ENCODE measurements around the gene SLC37A1.

Gene SLC37A1

DNA sequence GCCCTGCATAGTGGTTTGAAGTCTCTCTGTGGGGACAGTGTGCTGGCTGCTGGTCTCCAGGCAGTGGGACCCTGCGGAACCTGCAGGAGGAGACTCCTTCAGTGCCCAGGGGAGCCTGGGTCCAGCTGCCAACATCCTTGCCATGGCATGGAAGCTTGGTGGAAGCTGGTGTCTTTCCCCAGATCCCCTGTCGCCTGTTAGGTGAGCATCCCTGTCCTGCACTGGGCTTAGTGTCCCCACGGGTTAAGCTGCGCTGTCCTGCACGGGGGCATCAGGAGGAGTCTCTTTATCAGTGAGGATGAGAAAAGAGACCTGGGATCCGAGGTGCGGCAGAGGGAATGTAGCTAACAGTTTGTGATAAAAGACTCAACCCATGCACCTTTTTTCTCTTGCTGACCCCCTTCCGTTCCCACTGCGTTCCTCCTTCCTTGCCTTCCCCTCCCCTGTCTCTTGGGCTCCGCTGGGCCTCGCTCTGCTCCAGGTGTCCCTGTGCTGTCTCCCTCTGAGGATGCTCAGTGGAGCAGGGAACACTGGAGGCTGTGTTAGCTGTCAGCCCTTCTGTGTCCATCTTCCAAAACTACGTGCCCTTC lies 59.3 kb downstream of the SLC37A1 start:
- no peak for DNase-seq (ENCODE audit: extremely low read depth in 1 of 2, low read depth in 1 of 2)

DNA sequence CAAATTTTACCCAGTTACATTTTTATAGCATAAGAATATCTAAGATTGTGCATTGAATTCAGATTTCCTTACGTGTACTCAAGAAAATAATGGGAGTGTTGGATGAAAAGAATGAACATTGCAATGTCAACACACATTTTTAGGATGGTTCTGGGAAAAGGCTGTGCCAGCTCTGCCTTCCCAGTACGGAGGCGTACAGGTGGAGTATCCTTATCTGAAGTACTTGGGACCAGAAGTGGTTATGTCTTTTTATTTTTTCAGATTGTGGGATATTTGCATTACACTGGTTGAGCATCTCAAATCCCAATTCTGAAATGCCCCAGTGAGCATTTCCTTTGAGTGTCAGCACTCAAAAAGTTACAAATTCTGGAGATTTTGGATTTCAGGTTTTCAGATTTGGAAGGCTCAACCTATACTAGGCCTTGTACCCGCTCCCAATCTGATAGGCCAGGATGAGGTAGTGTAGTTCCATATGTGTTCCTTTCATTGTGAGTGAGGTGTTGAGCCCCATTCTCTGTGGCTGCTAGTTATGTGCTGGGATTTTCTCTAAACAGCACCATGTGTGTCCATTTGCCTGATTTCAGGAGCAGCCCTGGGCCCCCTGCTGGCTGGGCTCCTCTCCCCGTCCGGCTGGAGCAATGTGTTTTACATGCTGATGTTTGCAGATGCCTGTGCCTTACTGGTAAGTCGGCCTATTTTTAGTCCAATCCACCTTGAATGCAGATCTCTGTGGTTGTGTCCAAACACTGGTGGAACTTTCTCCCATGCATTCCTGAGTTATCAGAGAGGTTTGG lies 60.8 kb downstream of the SLC37A1 start:
- DNase-seq (ENCODE audit: extremely low read depth in 1 of 2, low read depth in 1 of 2): no peak

DNA sequence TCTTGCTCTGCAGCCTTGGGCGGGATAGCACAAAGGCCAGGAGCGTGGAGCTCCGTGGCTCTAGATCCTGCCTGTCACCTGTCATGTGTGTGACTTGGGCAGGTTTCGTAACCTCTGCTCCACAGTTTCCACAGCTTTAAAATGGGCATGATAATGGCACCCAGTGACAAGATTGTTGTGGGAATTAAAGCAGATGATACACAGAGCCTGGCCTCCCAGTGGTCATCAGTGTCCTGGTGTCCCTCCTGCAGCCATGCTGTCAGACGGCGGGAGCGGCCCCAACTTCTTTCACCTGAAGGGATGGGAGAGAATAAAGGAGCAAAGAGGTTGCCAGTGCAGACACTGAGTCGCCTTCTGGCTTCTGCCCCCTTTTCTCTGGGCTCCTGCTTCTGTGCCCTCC lies 61.5 kb downstream of the SLC37A1 start:
- no peak for DNase-seq (ENCODE audit: extremely low read depth in 1 of 2, low read depth in 1 of 2)

DNA sequence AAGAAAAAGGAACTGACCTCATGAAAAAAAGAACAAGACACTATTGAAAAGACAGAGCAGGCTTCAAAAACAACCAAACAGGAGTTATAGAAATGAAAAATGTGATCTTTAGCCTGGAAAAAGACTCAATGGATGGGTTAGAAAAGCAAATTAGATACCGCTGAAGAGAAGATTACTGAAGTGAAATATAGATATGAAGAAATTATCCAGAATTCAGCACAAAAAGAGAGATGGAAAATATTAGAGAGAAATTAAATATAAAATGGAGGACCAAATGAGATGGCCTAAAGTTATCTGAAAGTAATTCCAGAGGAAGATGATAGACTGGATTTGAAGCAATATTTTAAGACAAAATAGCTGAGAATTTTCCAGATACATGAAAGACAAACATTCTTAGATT lies 63.0 kb downstream of the SLC37A1 start:
- no peak for DNase-seq (ENCODE audit: extremely low read depth in 1 of 2, low read depth in 1 of 2)

DNA sequence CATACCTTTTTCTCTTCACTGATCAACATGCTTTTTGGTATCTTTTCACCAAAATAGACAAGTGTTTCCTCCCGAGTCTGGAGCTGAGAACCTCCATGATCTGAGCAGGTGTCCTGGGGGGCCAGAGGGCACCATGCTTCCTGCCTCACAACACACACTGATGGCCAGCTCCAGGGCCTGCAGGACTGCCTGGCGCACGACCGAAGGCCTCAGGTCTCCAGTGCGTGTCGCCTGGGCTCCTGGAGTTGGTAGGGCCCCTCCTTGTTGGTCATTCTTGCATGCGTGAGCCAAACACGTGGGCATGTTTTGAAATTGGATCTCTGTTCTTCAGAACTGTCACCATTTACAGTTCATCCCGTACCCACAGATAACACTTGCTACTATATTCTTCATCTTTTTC lies 64.4 kb downstream of the SLC37A1 start:
- no peak for DNase-seq (ENCODE audit: extremely low read depth in 1 of 2, low read depth in 1 of 2)

DNA sequence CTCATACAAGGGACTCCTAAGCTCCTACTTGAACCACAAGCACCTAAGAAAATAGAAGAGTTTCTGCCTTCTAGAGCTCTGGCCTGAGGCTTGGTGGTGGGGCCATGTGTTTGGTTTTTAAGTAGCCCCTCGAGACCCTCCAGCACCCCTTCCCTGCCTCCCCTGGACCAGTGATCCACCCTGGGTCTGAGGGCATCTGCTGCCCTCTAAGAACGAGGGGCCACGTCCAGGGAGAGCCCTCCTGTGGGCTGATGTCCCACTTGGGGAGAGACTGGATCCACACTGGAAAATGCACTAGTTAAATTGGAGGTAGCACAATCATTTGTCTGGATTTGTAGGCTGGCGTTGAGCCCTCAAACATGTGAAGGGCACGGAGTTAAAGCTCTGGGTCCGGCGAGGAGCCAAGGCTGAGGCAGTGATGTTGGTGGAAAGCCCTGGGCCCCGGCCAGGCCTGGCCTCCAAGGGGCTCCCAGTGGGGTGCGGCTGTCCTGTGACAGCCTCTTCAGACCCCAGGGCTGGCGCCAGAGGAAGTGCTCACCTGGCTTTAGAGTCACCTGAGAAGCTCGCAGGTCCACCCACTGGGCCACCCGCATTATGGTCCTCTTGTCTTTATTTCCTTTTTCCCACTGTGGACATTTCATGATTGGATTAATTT lies 65.2 kb downstream of the SLC37A1 start:
- no peak for DNase-seq (ENCODE audit: extremely low read depth in 1 of 2, low read depth in 1 of 2)

DNA sequence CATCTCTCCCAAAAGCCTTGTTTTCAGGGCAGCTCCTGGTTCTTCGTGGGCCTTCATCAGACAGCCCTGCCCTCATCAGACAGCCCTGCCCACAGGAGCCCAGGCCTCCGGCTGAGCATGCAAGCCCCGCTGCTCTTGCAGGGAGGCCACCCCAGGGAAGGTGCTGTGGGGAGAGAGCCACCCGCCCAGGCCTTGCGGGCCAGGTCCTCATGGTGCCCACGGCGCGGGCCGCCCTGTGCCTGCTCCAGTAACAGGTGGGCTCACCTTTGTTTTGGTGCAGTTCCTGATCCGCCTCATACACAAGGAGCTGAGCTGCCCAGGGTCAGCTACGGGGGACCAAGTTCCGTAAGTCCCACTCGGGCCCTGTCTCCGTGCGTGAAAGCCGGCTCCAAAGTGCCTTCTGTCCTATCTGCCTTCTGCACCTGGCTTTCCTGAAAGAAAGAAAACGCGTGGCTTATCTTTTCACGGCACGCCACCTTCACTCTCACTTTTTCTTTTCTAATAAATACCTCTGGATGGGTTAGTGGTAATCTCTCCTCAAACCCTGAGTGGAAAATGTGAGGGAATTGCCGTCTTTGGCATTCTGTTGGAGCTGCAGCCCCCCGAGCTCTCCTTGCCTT lies 65.9 kb downstream of the SLC37A1 start:
- no peak for DNase-seq (ENCODE audit: extremely low read depth in 1 of 2, low read depth in 1 of 2)

DNA sequence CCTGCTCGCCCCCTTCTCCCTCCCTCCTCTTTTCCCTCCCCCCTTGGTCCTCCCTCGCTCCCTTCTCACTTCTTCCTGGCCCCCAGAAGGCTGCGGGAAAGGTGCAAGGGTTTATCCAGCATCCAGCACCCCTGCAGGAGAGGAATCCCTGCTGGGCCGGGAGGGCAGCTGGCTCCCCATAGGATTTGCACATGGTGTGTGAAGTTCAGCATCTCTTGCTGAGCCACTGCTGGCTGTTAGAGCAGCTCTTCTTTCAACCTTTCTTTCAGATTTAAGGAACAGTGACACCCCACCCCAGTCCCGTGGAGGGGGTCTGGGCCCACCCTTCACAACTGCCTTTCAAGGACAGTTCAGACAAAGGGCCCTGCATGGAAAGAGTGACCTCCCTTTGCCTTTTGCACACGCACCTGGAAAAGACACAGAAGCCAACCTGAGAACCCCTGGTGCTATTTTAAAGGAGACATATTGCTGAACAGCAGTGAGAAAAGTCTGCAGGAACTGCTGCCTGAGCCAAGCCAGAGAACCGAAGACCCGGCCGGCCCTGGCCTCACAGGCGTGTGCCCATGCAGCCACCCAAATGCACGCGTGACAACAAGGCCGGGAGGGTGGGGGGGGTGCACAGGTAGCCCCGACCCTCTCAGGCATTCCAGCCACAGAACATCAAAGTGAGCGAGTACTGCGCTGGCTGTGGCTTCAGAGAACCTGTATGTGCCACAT lies 66.6 kb downstream of the SLC37A1 start:
- no peak for DNase-seq (ENCODE audit: extremely low read depth in 1 of 2, low read depth in 1 of 2)

DNA sequence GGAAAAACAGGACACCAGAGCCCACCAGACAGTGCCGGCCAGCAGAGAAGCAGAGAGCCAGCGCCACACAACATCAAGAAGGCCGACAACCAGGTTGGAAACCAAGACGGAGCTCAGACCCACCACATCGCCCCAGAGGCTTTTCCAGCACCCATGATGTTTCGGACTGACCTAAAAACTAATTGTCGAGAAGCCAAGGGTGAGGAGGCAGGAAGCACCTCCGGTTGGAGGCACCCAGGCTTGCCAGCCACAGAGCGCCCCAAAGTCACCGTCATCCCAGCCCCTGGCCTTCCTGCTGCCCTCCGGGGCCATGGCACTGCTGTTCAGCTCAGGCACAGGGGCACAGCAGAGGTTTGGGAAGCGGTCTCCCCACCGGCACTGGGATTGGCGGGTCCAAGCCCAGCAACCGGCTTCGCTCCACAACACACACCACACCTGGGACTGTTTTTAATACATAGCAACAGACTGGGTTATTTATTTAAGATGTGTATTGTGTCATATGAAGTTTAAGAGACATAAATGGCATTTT lies 67.2 kb downstream of the SLC37A1 start:
- DNase-seq (ENCODE audit: extremely low read depth in 1 of 2, low read depth in 1 of 2): no peak

DNA sequence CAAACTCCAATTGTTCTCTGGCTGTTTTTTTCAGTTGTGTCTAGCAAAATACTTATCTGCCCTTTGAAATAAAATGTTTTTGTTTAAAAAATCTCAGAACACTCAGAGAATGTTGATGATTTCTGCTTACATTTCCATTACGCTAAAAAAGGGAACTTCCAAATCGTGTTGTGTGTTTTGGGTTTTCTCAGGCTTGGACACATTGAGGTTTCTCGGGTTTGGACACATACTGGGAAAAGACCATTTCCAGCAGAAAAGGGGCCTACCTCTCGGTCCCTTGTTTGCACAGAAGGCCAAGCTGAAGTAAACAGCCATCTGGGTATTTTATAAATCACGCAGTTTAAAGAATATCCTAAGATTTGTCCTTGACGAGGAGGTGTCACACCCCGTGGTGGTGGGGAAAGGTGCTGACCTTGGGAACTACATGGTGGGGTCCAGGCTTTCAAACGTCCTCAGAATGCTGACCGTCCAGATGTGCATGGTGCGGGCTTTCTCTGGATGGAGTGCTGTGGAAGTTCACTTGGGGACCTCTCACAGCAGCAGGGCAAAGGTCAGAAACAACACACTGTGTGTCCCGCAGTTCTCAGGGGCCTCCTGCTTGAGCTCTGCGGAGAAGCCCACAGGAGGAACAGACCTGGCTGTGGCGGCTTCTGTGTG lies 67.8 kb downstream of the SLC37A1 start:
- no peak for DNase-seq (ENCODE audit: extremely low read depth in 1 of 2, low read depth in 1 of 2)

DNA sequence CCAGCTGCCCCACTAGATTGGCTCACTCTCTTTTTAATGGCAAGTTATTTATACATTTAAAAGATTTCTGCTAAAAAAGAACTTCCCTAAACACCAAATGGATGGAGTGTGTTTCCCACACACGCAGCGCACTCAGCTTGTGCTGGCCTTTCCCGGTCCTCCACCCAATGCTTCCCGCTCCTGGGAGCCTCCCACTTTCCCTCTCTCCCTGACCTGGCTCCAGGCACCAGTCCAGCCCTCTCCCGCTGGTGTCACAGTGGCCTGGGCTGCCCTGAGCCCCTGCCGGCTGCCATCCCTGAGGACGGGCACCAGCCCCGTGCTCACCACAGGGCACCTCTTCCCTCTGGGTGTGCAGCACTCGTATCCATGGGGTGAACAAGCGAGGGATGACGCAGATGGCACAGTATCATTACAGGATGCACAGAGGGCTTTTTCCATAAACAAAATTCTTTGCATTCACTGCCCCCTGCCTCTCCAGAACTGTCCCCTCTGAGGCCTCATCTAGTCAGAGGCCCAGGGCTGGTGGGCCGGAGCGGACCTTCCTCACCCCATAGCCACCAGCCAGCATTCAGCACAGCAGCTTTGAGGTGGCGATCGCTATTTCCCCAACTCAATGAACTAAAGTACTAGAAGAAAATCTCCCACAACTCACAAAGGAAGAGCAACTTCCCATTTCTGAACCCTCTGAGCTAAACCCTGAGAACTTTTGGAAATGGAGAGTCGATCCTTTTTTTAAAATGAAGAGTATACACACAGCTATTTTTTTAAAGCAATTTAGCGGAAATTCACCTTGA lies 68.5 kb downstream of the SLC37A1 start:
- DNase-seq (ENCODE audit: extremely low read depth in 1 of 2, low read depth in 1 of 2): no peak

DNA sequence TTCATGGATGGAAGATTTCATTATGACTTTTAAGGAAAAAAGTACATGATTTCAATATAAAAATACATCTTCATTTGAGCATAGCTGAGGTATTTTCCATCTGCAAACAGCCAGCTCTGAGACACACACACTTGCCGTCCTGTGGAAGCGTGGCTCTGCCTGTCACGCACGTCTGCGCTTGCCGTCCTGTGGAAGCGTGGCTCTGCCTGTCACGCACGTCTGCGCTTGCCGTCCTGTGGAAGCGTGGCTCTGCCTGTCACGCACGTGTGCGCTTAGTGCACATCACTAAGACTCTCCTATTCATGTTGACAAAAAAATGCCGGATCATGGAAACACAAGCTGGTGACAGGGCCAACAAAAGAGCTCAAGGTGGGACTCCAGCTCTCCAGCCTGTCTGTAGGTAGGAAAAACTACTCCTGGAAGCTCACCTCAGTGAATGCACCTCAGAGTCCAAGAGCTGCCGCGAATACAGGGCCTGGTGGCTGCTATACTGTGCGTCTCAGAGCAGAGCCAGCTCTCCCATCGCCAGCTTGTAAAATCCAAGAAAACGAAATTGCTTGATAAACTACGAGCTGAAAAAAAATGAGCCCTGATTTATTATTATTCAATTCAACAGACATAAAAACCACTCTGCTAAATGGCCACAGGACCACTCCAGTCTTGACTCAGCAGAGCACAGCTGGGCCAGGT lies 69.3 kb downstream of the SLC37A1 start:
- DNase-seq (ENCODE audit: extremely low read depth in 1 of 2, low read depth in 1 of 2): no peak

DNA sequence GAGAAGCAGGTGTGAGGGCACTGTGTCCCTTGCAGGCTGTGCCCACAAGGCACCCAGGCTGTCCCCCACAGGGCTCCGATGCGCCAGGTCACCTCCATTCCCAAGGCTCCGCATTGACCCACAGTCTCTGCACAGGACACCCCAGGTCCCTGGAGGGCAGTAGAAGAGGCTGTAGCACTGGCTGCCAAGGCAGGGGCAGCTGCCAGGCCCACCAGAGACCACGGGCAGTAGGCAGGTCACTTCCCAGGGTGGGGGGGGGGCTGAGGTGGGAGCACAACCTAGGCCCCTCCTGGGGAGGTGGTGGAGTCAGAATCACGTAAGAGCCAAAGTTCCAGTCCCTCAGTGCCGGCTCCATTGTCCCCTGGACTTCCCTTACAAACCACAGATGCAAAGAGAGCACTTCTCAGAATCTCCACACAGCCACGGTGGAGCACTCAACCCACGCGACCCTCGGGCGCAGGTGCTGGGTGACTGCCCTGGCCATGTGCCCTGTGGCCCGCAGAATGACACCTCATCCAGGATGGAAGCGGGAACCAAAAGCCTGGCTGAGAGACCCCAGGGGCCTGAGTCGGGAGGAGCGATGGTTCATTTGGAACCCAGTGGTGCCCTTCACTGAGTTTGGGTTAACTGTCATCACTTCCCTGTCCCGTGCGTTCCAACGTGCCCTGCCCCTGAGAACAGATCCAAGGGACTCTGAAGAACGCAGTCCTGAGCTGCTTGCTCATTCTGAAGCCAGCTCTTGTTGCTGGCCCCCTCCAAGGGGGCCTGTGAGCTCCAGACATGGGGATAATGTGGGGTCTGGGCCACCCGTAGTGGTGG lies 70.0 kb downstream of the SLC37A1 start:
- no peak for DNase-seq (ENCODE audit: extremely low read depth in 1 of 2, low read depth in 1 of 2)

DNA sequence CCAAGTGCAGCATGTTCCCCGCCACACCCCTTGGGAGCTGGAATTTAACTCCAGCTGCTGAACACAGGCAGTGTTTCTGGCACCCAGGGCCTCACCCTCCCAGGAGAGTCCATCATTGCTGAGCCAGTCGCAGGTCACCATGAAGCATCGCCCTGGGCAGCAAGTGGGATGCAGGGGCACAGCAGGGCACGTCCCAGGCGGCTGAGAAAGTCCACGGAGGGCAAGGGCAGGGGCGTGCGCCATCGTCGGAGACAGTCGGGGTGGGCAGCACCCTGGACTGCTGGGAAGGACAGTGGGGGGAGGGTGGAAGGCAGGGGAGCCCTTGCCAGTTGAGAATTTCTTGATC lies 70.6 kb downstream of the SLC37A1 start:
- no peak for DNase-seq (ENCODE audit: extremely low read depth in 1 of 2, low read depth in 1 of 2)

DNA sequence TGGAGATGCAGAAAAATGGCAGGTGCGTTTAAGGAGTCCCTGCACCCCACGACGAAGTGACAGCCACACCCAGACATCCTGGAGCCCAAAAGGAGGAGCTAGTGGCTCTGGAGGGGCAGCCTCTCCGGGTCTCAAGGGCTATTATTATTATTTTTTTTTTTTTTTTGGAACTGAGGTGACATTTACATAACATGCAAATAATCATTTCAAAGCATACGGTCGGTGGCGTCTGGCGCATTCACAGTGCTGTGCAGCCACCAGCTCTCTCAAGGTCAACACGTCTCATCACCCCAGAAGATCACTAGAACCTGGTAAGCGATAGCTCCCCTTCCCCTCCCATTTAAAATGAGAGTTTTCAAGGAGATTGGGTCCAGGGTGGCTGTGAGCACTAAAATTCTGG lies 72.2 kb downstream of the SLC37A1 start:
- DNase-seq (ENCODE audit: extremely low read depth in 1 of 2, low read depth in 1 of 2): no peak

DNA sequence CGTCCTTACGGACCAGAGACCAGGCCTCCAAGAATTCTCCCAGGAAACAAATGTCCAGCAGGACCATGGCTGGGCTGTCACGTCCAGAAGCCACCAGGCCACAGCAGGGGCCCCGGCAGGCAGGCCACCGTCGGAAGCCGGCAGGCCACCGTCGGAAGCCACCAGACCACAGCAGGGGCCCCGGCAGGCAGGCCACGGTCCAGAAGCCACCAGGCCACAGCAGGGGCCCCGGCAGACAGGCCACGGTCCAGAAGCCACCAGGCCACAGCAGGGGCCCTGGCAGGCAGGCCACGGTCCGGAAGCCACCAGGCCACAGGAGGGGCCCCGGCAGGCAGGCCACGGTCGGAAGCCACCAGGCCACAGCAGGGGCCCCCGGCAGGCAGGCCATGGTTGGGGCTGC lies 72.8 kb downstream of the SLC37A1 start:
- no peak for DNase-seq (ENCODE audit: extremely low read depth in 1 of 2, low read depth in 1 of 2)

DNA sequence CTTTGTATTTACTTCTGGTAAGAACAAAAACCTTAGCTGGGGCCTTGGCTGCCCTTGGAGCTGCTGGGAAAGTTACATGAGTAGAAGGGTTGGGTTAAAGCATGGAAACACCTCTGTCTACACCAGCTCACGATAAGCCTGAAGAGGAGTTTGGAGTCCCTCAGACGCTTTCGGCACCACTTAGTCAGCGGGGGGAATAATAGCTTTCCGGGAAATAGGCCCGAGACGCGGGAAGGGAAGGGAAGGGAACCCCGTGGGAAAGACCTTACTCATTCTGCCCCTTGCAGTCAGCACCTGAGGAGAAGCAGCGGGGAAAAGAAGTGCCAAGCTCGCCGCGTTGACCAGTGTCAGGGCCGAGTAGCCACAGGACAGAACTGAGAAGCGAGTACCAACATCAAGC lies 73.4 kb downstream of the SLC37A1 start:
- no peak for DNase-seq (ENCODE audit: extremely low read depth in 1 of 2, low read depth in 1 of 2)

DNA sequence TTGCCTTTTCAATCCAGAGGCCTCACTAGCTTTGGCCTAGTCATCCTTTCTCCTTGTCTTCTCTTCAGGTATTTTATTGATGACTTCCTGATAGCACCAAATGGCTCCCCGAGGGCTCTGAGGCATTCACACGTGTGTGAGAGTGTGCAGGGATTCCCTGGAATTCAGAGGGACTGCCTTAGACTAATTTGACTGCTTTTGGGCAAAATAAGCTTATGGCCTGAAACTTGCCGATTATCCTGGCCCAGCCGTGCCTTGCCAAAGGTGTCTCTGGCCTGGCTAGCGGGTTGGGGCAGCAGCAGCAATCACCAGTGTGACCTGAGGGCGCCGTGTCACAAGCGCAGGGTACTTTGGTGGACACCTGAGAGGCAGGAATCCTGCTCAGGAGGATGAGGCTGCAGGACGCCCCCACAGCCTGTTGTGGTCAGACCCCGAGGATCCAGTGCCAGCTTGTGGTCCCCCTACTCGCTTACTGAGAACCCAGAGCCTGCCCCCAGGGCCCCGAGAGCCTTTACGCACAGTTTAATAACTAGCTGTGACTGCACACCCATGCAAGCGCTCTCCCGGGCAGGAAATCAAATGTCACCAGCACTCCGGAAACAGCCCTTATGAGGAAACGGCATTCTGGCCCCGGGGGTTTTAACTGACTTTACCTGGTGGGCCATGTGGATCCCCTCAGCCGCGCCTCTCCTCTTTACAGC lies 76.9 kb downstream of the SLC37A1 start:
- DNase-seq (ENCODE audit: extremely low read depth in 1 of 2, low read depth in 1 of 2): no peak

Measured in activated CD8-positive, alpha-beta memory T cell treated with anti-CD3 and anti-CD28 coated beads for 1 hour (primary cell).